ENCODE results near the gene CKS1B. TPM values are rescaled to one million over a fixed set of nuclear protein-coding genes. Genes with fewer than 3 reads are reported as not detected.
A peak's percentile ranks its signal among the peaks of the same experiment; 100 is the strongest.

CKS1B gene
- polyA plus RNA-seq, 1 experiment, result 111 TPM

GRCh38 chr1:155016231-155016831 is 41.9 kb downstream of the CKS1B start:
- no peak overlapping the region for H3K4me3 ChIP-seq (ENCODE audit: low read depth, low read length)
- ChIA-PET CTCF (interaction anchor here (1.1 to 10.2 kb wide), 18 partner anchors 9 to 80 kb away, joined by 3 to 95 read pairs (median 8); partner anchors contain the start of genes ADAM15, DCST1, DCST2 and LENEP), POLR2A (no interaction called here)
- H3K27me3 ChIP-seq (ENCODE audit: control insufficient read depth, insufficient read depth, low read length), result no peaks in the 10 kb centered on the region
- TF ChIP-seq, protein P1, sequence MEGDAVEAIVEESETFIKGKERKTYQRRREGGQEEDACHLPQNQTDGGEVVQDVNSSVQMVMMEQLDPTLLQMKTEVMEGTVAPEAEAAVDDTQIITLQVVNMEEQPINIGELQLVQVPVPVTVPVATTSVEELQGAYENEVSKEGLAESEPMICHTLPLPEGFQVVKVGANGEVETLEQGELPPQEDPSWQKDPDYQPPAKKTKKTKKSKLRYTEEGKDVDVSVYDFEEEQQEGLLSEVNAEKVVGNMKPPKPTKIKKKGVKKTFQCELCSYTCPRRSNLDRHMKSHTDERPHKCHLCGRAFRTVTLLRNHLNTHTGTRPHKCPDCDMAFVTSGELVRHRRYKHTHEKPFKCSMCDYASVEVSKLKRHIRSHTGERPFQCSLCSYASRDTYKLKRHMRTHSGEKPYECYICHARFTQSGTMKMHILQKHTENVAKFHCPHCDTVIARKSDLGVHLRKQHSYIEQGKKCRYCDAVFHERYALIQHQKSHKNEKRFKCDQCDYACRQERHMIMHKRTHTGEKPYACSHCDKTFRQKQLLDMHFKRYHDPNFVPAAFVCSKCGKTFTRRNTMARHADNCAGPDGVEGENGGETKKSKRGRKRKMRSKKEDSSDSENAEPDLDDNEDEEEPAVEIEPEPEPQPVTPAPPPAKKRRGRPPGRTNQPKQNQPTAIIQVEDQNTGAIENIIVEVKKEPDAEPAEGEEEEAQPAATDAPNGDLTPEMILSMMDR (IDR thresholded peaks at IDR 0.05; ENCODE audit: insufficient read depth, low read depth, low read length), result no peak
- DNase-seq (ENCODE audit: low read depth), result no peak
- peaks cover 8% of the 10 kb centered on the region for H3K36me3 ChIP-seq (ENCODE audit: control insufficient read depth, insufficient read depth, low read length)

DNA sequence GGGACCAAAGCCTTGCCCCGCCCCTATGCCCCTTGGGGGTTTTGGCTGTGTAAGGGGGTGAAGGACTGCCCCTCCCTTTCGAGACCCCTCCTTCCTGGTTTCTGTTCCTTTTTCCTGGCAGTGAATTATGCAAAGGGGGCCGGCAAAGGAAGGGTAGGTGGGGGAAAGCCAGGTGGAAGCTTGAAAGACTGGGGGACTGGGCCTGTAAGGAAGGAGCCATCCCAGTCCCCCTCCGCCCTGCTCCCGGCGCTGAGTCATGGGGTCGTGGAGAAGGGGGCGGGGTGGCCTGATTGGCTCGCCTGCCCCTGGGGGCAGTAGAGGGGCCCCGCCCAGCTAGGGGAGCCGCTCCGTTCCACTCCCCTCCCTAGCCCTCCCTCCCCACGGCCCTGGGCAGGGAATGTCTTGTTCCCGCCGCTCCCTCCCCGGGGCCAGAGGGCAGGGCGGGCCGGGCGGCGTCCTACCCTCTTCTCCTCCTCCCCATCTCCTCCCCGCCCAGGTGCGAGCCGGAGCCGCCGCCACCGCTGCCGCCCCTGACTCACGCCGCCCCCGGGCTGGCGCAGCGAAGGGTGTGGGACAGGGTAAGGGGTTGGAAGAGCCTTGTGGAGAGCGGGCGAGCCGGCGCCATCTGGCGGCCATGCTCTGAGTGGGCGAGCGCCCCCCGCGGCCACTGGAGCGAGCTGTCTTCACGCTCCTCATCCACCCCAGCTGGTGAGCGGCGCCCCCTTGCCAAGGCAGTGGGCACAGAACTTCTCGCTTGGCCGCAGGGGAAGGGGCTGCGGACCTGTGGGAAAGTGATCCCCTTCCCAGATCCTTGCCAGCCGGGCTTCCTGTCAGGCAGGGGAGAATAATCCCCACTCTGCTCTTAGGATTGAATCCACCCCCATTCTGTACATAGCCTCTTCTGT is 42.8 kb downstream of the CKS1B start:
- Histone ChIP-seq H3K27me3 (ENCODE audit: control insufficient read depth, insufficient read depth, low read length) (no peaks in the 10 kb centered on the region), H3K36me3 (ENCODE audit: control insufficient read depth, insufficient read depth, low read length) (peaks cover 8% of the 10 kb centered on the region; the same call in 1 of the 2 replicates), H3K4me3 (ENCODE audit: low read depth, low read length) (peak overlapping the region; percentile 40)
- ChIA-PET CTCF (interaction anchor here (0.5 to 10.2 kb wide), 36 partner anchors 8 to 458 kb away, joined by 3 to 95 read pairs (median 4); partner anchors contain the start of genes DCST1, DCST2, EFNA3 and FLAD1), POLR2A (interaction anchor here (0.8 kb wide), 1 partner anchor 53 kb away, joined by 3 read pairs; no protein-coding TSS in a partner anchor)
- TF ChIP-seq, protein P1 (IDR thresholded peaks at IDR 0.05; ENCODE audit: insufficient read depth, low read depth, low read length), result peak; percentile 99
- peak; percentile 55 for DNase-seq (ENCODE audit: low read depth)

DNA sequence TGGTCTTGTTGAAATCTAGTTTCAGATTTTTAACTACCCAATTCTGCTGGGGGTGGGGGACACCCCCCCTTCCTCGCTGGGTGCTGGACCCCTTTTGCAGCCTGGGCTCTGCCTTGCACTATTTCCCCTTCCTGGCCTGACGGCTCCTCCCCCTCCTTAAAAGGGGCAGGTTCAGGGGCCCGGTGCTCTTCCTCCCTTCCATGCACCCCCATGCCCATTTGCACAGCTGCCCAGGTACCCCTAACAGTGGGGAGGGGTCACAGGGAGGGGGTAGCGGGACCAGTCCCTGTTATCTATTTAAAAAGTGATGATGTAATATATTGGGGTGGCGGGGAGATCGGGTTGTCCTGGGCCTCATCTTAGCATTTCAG is 43.5 kb downstream of the CKS1B start:
- ChIA-PET POLR2A (interaction anchor here (0.8 kb wide), 1 partner anchor 53 kb away, joined by 3 read pairs; no protein-coding TSS in a partner anchor), CTCF (interaction anchor here (0.6 to 10.2 kb wide), 31 partner anchors 12 to 458 kb away, joined by 3 to 95 read pairs (median 5); partner anchors contain the start of genes DCST1, DCST2, EFNA3 and FLAD1)
- no peaks in the 10 kb centered on the region for H3K27me3 ChIP-seq (ENCODE audit: control insufficient read depth, insufficient read depth, low read length)
- TF ChIP-seq, protein P1 (IDR thresholded peaks at IDR 0.05; ENCODE audit: insufficient read depth, low read depth, low read length), result no peak
- H3K4me3 ChIP-seq (ENCODE audit: low read depth, low read length), result no peak overlapping the region
- H3K36me3 ChIP-seq (ENCODE audit: control insufficient read depth, insufficient read depth, low read length), result peaks cover 8% of the 10 kb centered on the region; the same call in 1 of the 2 replicates
- DNase-seq (ENCODE audit: low read depth), result no peak

GRCh38 chr1:155018617-155019348 is 44.3 kb downstream of the CKS1B start:
- ChIA-PET CTCF (interaction anchor here (0.6 to 10.2 kb wide), 14 partner anchors 14 to 73 kb away, joined by 3 to 95 read pairs (median 6); partner anchors contain the start of genes EFNA3, LENEP, PBXIP1 and PYGO2), POLR2A (no interaction called here)
- no peak overlapping the region for H3K4me3 ChIP-seq (ENCODE audit: low read depth, low read length)
- H3K27me3 ChIP-seq (ENCODE audit: control insufficient read depth, insufficient read depth, low read length), result no peaks in the 10 kb centered on the region
- peaks cover 8% of the 10 kb centered on the region; the same call in 1 of the 2 replicates for H3K36me3 ChIP-seq (ENCODE audit: control insufficient read depth, insufficient read depth, low read length)
- no peak for DNase-seq (ENCODE audit: low read depth)
- TF ChIP-seq, protein P1 (IDR thresholded peaks at IDR 0.05; ENCODE audit: insufficient read depth, low read depth, low read length), result no peak
